ENCODE results near the gene HEXIM1. TPM values are rescaled to one million over a fixed set of nuclear protein-coding genes. Genes with fewer than 3 reads are reported as not detected.

Gene HEXIM1
- total RNA-seq, 1 experiment from 2014 or later: 29.6 TPM

DNA sequence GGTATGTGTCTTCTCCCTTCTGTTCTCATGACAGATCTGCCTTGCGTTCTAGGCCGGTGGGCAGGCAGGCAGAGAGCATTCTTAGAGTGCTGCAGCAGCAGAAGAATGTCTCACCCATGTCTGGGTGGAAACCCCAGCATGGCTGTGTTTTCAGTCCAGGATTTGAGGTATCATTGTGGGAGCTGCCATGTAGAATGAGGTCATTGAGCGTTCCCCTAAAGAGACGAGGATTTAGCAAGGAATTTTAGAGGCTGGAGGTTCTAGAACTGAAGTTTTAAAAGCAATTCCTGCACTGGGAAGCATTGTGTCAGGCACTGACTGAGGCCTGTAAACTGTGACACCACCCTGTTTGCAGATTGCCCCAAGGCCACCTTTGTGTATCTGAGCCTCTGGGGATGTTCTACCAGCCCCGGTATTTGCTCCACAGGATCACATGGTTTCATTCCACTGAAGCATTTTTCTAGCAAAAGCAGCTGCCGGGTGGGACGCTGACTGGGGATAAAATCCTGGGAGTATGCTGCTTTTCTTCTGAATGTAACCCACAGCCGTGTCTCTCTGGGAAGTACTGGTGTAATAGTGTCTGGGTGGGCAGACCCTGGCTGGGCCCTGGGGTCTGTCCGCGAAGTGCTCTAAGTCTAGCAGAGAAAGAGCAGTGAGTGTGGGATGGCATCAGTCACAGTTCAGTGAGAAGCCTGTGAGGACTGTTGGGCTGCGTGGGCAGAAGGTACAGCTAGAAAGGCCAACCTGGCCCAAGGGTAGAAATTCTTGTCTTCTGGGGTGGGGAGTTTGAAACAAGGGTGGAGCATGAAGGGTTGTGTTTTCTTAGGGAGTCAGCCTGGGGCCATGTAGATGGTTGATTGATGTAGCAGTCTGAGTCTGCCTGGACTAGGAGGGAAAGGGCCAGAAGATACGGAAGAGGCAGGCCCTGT, 46.1 kb upstream of the HEXIM1 start:
- H3K4me3 Mint-ChIP-seq: no peak overlapping the region
- TF ChIP-seq ZNF138 (CRISPR knock-in tag; conservative IDR thresholded peaks at IDR 0.05) (no peak), GABPB1 (CRISPR knock-in tag; IDR thresholded peaks at IDR 0.05) (0 out of 2 replicates have a peak, but pooled peaks have one; percentile 24), SMAD3 (CRISPR knock-in tag; IDR thresholded peaks at IDR 0.05; ENCODE audit: borderline replicate concordance) (no peak), PRRX2 (CRISPR knock-in tag; IDR thresholded peaks at IDR 0.05) (no peak), PREB (CRISPR knock-in tag; IDR thresholded peaks at IDR 0.05; ENCODE audit: borderline replicate concordance) (no peak), MYBL2 (CRISPR knock-in tag; IDR thresholded peaks at IDR 0.05) (no peak), AFF4 (CRISPR knock-in tag; IDR thresholded peaks at IDR 0.05; ENCODE audit: borderline replicate concordance) (no peak), STAT6 (CRISPR knock-in tag; conservative IDR thresholded peaks at IDR 0.05; ENCODE audit: low read depth) (no peak), ZNF219 (CRISPR knock-in tag; IDR thresholded peaks at IDR 0.05; ENCODE audit: borderline replicate concordance) (no peak)
- H3K36me3 Mint-ChIP-seq: peaks cover 78% of the 10 kb centered on the region
- CTCF ChIA-PET: interaction anchor here (2.6 kb wide), 1 partner anchor 33 kb away, joined by 9 read pairs; the partner anchor contains the start of gene ACBD4
- DNase-seq (ENCODE audit: low spot score) (no peak), ATAC-seq (no peak)
- no peak overlapping the region for H3K27ac Mint-ChIP-seq
- POLR2A ChIA-PET: no interaction called here
- no peaks in the 10 kb centered on the region for H3K27me3 Mint-ChIP-seq (ENCODE audit: low read depth)
- H3K9me3 Mint-ChIP-seq: no peaks in the 10 kb centered on the region
- H3K4me1 Mint-ChIP-seq: no peaks in the 10 kb centered on the region

- Mint-ChIP-seq H3K9me3 (no peaks in the 10 kb centered on the region), H3K4me1 (no peaks in the 10 kb centered on the region), H3K4me3 (no peak overlapping the region), H3K36me3 (peaks cover 74% of the 10 kb centered on the region), H3K27ac (no peak overlapping the region), H3K27me3 (ENCODE audit: low read depth) (no peaks in the 10 kb centered on the region)
- ChIA-PET CTCF (interaction anchor here (0.7 to 2.6 kb wide), 3 partner anchors 32 to 340 kb away, joined by 3 to 9 read pairs (median 3); partner anchors contain the start of gene ACBD4), POLR2A (interaction anchor here (0.7 kb wide), 1 partner anchor 153 kb away, joined by 3 read pairs; no protein-coding TSS in a partner anchor)
- no peak for ATAC-seq
- no peak for DNase-seq (ENCODE audit: low spot score)
- TF ChIP-seq E2F4 (CRISPR knock-in tag; IDR thresholded peaks at IDR 0.05; ENCODE audit: borderline replicate concordance, low read depth) (no peak), CBFB (CRISPR knock-in tag; IDR thresholded peaks at IDR 0.05; ENCODE audit: low read depth) (no peak), GABPB1 (CRISPR knock-in tag; IDR thresholded peaks at IDR 0.05) (no peak), ERG (CRISPR knock-in tag; IDR thresholded peaks at IDR 0.05) (no peak), MAX (CRISPR knock-in tag; IDR thresholded peaks at IDR 0.05) (no peak), ESRRA (CRISPR knock-in tag; IDR thresholded peaks at IDR 0.05; ENCODE audit: borderline replicate concordance) (no peak), FOXJ3 (CRISPR knock-in tag; IDR thresholded peaks at IDR 0.05; ENCODE audit: borderline replicate concordance) (no peak), RELA (CRISPR knock-in tag; IDR thresholded peaks at IDR 0.05; ENCODE audit: borderline replicate concordance) (no peak), ZNF219 (CRISPR knock-in tag; IDR thresholded peaks at IDR 0.05; ENCODE audit: borderline replicate concordance) (no peak)
- TF ChIP-seq, protein P1, sequence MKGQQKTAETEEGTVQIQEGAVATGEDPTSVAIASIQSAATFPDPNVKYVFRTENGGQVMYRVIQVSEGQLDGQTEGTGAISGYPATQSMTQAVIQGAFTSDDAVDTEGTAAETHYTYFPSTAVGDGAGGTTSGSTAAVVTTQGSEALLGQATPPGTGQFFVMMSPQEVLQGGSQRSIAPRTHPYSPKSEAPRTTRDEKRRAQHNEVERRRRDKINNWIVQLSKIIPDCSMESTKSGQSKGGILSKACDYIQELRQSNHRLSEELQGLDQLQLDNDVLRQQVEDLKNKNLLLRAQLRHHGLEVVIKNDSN (CRISPR knock-in tag; IDR thresholded peaks at IDR 0.05): no peak
Observed at GRCh38 chr17:45102856-45103255, 45.4 kb upstream of the HEXIM1 start.
